ENCODE measurements around the gene KCNMA1.

DNA sequence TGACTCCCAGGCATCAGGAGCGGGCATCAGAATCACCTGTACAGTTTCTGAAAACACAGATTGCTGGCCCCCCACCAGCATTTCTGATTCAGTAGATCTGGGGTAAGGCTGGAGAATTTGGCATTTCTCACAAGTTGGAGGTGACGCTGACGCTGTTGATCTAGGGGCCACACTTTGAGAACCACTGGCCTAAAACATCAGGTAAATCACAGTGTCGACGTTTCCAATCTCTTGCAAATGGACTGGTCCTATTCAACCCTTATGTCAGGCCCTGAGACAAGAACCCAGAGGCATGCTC is 564.0 kb downstream of the KCNMA1 start:
- no peak for TF ChIP-seq GATA2 (IDR thresholded peaks at IDR 0.05; ENCODE audit: low read depth, low read length)
- TF ChIP-seq GATA3 (IDR thresholded peaks at IDR 0.05; ENCODE audit: low read depth, low read length): no peak

Data from SH-SY5Y (cell line).